ENCODE data around the gene ICAM2.
"Not testable (repeated sequence)": the region's sequence is repeated elsewhere in the genome, so short reads cannot be mapped to it uniquely, and the experiment has no call there.

Gene ICAM2

GRCh38 chr17:64042700-64043485 lies 22.5 kb upstream of the ICAM2 start:
- no peak for DNase-seq

GRCh38 chr17:64041912-64042311 lies 21.5 kb upstream of the ICAM2 start:
- no peak for DNase-seq

GRCh38 chr17:64040206-64040605 lies 19.8 kb upstream of the ICAM2 start:
- DNase-seq = no peak

- no peak for DNase-seq
These were observed 18.6 kb upstream of the ICAM2 start for GRCh38 chr17:64039106-64039400.

GRCh38 chr17:64038331-64039105 lies 18.1 kb upstream of the ICAM2 start:
- no peak for DNase-seq

GRCh38 chr17:64037802-64038201 lies 17.4 kb upstream of the ICAM2 start:
- no peak for DNase-seq

GRCh38 chr17:64037180-64037579 lies 16.7 kb upstream of the ICAM2 start:
- no peak for DNase-seq

- DNase-seq = no peak
These were observed 15.9 kb upstream of the ICAM2 start for GRCh38 chr17:64036198-64036922.

GRCh38 chr17:64032081-64032480 lies 11.6 kb upstream of the ICAM2 start:
- DNase-seq = no peak

GRCh38 chr17:64028874-64029464 lies 8.5 kb upstream of the ICAM2 start:
- DNase-seq = peak; percentile 68

GRCh38 chr17:64025732-64026294 lies 5.4 kb upstream of the ICAM2 start:
- DNase-seq = peak; percentile 82

GRCh38 chr17:64024781-64025731 lies 4.6 kb upstream of the ICAM2 start:
- DNase-seq = no peak

GRCh38 chr17:64024215-64024654 lies 3.8 kb upstream of the ICAM2 start:
- DNase-seq = no peak

GRCh38 chr17:64022611-64023063 lies 2.2 kb upstream of the ICAM2 start:
- no peak for DNase-seq

GRCh38 chr17:64019551-64019961 lies 877 bp downstream of the ICAM2 start:
- DNase-seq = not testable (repeated sequence)

GRCh38 chr17:64017381-64017980 lies 3.0 kb downstream of the ICAM2 start:
- no peak for DNase-seq

GRCh38 chr17:64016974-64017373 lies 3.5 kb downstream of the ICAM2 start:
- no peak for DNase-seq

GRCh38 chr17:64016231-64016784 lies 4.1 kb downstream of the ICAM2 start:
- DNase-seq = no peak

GRCh38 chr17:64015447-64015846 lies 5.0 kb downstream of the ICAM2 start:
- no peak for DNase-seq

- no peak for DNase-seq
These were observed 10.6 kb downstream of the ICAM2 start for GRCh38 chr17:64009571-64010402.
